Type B pancreatic cell (in vitro differentiated cells): ENCODE measurements around the gene C1orf174. TPM values are rescaled to one million over a fixed set of nuclear protein-coding genes. Genes with fewer than 3 reads are reported as not detected.

Experiments
- DNase-seq: peaks from one replicate; pipeline ENCODE4 v3.0.0; 2021; ENCODE audit warnings: mixed read lengths; ENCODE audit not compliant: unreplicated experiment; ENCODE audit errors: extremely low spot score
- H3K27ac Mint-ChIP-seq: 2 replicates; pipeline ENCODE4 v1.8.0; 2021; ENCODE audit warnings: mild to moderate bottlenecking, mixed read lengths
- H3K27me3 Mint-ChIP-seq: 2 replicates; pipeline ENCODE4 v1.8.0; 2021; ENCODE audit warnings: mixed read lengths
- H3K36me3 Mint-ChIP-seq: 2 replicates; pipeline ENCODE4 v1.8.0; 2021; ENCODE audit warnings: mixed read lengths
- H3K4me1 Mint-ChIP-seq: one replicate; pipeline ENCODE4 v1.8.0; 2021; ENCODE audit warnings: mixed read lengths; ENCODE audit not compliant: unreplicated experiment
- H3K4me3 Mint-ChIP-seq: 2 replicates; pipeline ENCODE4 v1.8.0; 2021; ENCODE audit warnings: mild to moderate bottlenecking, mixed read lengths
- H3K9me3 Mint-ChIP-seq: 2 replicates; pipeline ENCODE4 v1.8.0; 2021; ENCODE audit warnings: mixed read lengths
- CTCF ChIP-seq: fragments of 200-600 bp; sonication (generic); conservative IDR thresholded peaks from 2 replicates; pipeline ENCODE4 v1.5.0; 2021; ENCODE audit warnings: antibody characterized with exemption, mild to moderate bottlenecking
- total RNA-seq: library from RNA; stranded (reverse); gene quantifications from 2 replicates; pipeline ENCODE4 v1.2.1, GENCODE V29; 2021; ENCODE audit warnings: low replicate concordance

The C1orf174 gene
- total RNA-seq, 1 donor from 2014 or later = 31.4 TPM

GRCh38 chr1:3889936-3890335 lies 10.1 kb downstream of the C1orf174 start:
- no peak overlapping the region for H3K27ac Mint-ChIP-seq

GRCh38 chr1:3888301-3888700 lies 11.8 kb downstream of the C1orf174 start:
- no peak overlapping the region for H3K4me3 Mint-ChIP-seq
- no peaks in the 10 kb centered on the region for H3K9me3 Mint-ChIP-seq
- no peak for TF ChIP-seq CTCF
- H3K27ac Mint-ChIP-seq = no peak overlapping the region
- H3K27me3 Mint-ChIP-seq = no peaks in the 10 kb centered on the region
- H3K36me3 Mint-ChIP-seq = peaks cover 15% of the 10 kb centered on the region
- no peak for DNase-seq
- H3K4me1 Mint-ChIP-seq = no peaks in the 10 kb centered on the region

More at GRCh38 chr1:3889936-3890335, 10.1 kb downstream of the C1orf174 start:
- H3K36me3 Mint-ChIP-seq = peaks cover 12% of the 10 kb centered on the region
- no peak for TF ChIP-seq CTCF
- no peaks in the 10 kb centered on the region for H3K9me3 Mint-ChIP-seq
- no peak overlapping the region for H3K4me3 Mint-ChIP-seq
- no peak for DNase-seq
- H3K27me3 Mint-ChIP-seq = no peaks in the 10 kb centered on the region
- H3K4me1 Mint-ChIP-seq = no peaks in the 10 kb centered on the region

GRCh38 chr1:3886691-3887090 lies 13.4 kb downstream of the C1orf174 start:
- no peak overlapping the region for H3K27ac Mint-ChIP-seq
- H3K4me1 Mint-ChIP-seq = no peaks in the 10 kb centered on the region
- H3K9me3 Mint-ChIP-seq = no peaks in the 10 kb centered on the region
- no peaks in the 10 kb centered on the region for H3K27me3 Mint-ChIP-seq
- TF ChIP-seq CTCF = no peak
- no peak for DNase-seq
- H3K36me3 Mint-ChIP-seq = peaks cover 21% of the 10 kb centered on the region
- no peak overlapping the region for H3K4me3 Mint-ChIP-seq

- Mint-ChIP-seq H3K27ac (no peak overlapping the region), H3K9me3 (no peaks in the 10 kb centered on the region), H3K4me1 (no peaks in the 10 kb centered on the region), H3K4me3 (no peak overlapping the region), H3K27me3 (no peaks in the 10 kb centered on the region), H3K36me3 (peaks cover 21% of the 10 kb centered on the region)
- no peak for TF ChIP-seq CTCF
- DNase-seq = no peak
Measured at GRCh38 chr1:3886106-3886670, 13.9 kb downstream of the C1orf174 start.

GRCh38 chr1:3885611-3886010 lies 14.5 kb downstream of the C1orf174 start:
- Mint-ChIP-seq H3K4me1 (no peaks in the 10 kb centered on the region), H3K36me3 (peaks cover 21% of the 10 kb centered on the region), H3K27ac (no peak overlapping the region), H3K27me3 (no peaks in the 10 kb centered on the region), H3K4me3 (no peak overlapping the region), H3K9me3 (no peaks in the 10 kb centered on the region)
- DNase-seq = no peak
- TF ChIP-seq CTCF = no peak

GRCh38 chr1:3884966-3885365 lies 15.1 kb downstream of the C1orf174 start:
- TF ChIP-seq CTCF = no peak
- Mint-ChIP-seq H3K27me3 (no peaks in the 10 kb centered on the region), H3K4me1 (no peaks in the 10 kb centered on the region), H3K9me3 (no peaks in the 10 kb centered on the region), H3K4me3 (no peak overlapping the region), H3K36me3 (peaks cover 19% of the 10 kb centered on the region), H3K27ac (no peak overlapping the region)
- DNase-seq = no peak
